Effector memory CD8-positive, alpha-beta T cell (primary cell): Measurements from ENCODE around the gene ZNF239.
A peak's percentile ranks its signal among the peaks of the same experiment; 100 is the strongest.
"Not testable (repeated sequence)": the region's sequence is repeated elsewhere in the genome, so short reads cannot be mapped to it uniquely, and the experiment has no call there.

Experiments used
- ATAC-seq: fragments of 150-1000 bp; cut with Tn5 transposase; replicated peaks from 2 replicates; pipeline ENCODE4 v1.10.0; 2021; ENCODE audit warnings: mild to moderate bottlenecking, moderate library complexity
- DNase-seq, 3 experiments: peaks; one replicate each; pipeline ENCODE4 v3.0.0; 2021
- H3K27ac Mint-ChIP-seq, 2 donors: one replicate each; pipeline ENCODE4 v1.8.0; 2022; ENCODE audit warnings: mild to moderate bottlenecking in 2 of 2, mixed read lengths in 2 of 2, moderate library complexity in 2 of 2
- H3K27me3 Mint-ChIP-seq, 2 donors: one replicate each; pipeline ENCODE4 v1.8.0; 2022; ENCODE audit warnings: mixed read lengths in 2 of 2
- H3K36me3 Mint-ChIP-seq: one replicate; pipeline ENCODE4 v1.8.0; 2022; ENCODE audit warnings: mild to moderate bottlenecking, moderate library complexity, mixed read lengths; ENCODE audit not compliant: insufficient read depth
- H3K4me1 Mint-ChIP-seq, 2 donors: one replicate each; pipeline ENCODE4 v1.8.0; 2022; ENCODE audit warnings: low read depth in 2 of 2, mixed read lengths in 2 of 2
- H3K4me3 Mint-ChIP-seq, 2 donors: one replicate each; pipeline ENCODE4 v1.8.0; 2022; ENCODE audit warnings: mild to moderate bottlenecking in 2 of 2, mixed read lengths in 2 of 2, moderate library complexity in 2 of 2
- H3K9me3 Mint-ChIP-seq, 2 donors: one replicate each; pipeline ENCODE4 v1.8.0; 2022; ENCODE audit warnings: mixed read lengths in 2 of 2
- total RNA-seq, 9 experiments: gene quantifications; one replicate each; lab custom pipeline; 2026; lab: John Stamatoyannopoulos, UW

Gene ZNF239
- total RNA-seq: 1.3 to 12.4 (median 7.9) reads per million in 9 experiments

- H3K36me3 Mint-ChIP-seq: peaks cover 19% of the 10 kb centered on the region
- DNase-seq: peak; percentile 77 to 82 (median 80)
- no peaks in the 10 kb centered on the region for H3K27me3 Mint-ChIP-seq
- H3K9me3 Mint-ChIP-seq: peaks cover 4 to 16% of the 10 kb centered on the region in 2 donors
- peaks cover 31% of the 10 kb centered on the region in 2 donors for H3K4me1 Mint-ChIP-seq
- H3K4me3 Mint-ChIP-seq: peak within 1 kb of the TSS; percentile 89
- H3K27ac Mint-ChIP-seq: peak within 1 kb of the TSS; percentile 95 to 96
- ATAC-seq: peak; percentile 86
Observed at GRCh38 chr10:43574001-43574892, at the start of gene ZNF239. TSS of gene ZNF239 (minus strand) at chr10:43574616. CDS start at chr10:43558079, 16,537 bp downstream.

GRCh38 chr10:43623351-43623750, 48.9 kb upstream of the ZNF239 start:
- ATAC-seq: peak; percentile 60
- DNase-seq: no peak
- H3K27me3 Mint-ChIP-seq: no peaks in the 10 kb centered on the region
- peak overlapping the region; percentile 57 to 75 for H3K4me3 Mint-ChIP-seq
- peak overlapping the region; percentile 76 to 89 for H3K27ac Mint-ChIP-seq
- peaks cover 4 to 13% of the 10 kb centered on the region in 2 donors for H3K4me1 Mint-ChIP-seq
- peaks cover 5% of the 10 kb centered on the region for H3K36me3 Mint-ChIP-seq
- H3K9me3 Mint-ChIP-seq: peaks cover 0 to 4% of the 10 kb centered on the region in 2 donors

- H3K4me3 Mint-ChIP-seq: peak overlapping the region; percentile 10 to 52
- peaks cover 0 to 4% of the 10 kb centered on the region in 2 donors for H3K9me3 Mint-ChIP-seq
- H3K27me3 Mint-ChIP-seq: no peaks in the 10 kb centered on the region
- H3K36me3 Mint-ChIP-seq: peaks cover 5% of the 10 kb centered on the region
- ATAC-seq: no peak
- H3K27ac Mint-ChIP-seq: peak overlapping the region in 1 of 2 donors; percentile 89
- no peak for DNase-seq
- H3K4me1 Mint-ChIP-seq: peaks cover 4 to 13% of the 10 kb centered on the region in 2 donors
Observed at GRCh38 chr10:43622038-43622437, 47.6 kb upstream of the ZNF239 start.

- Mint-ChIP-seq H3K9me3 (peaks cover 6 to 7% of the 10 kb centered on the region in 2 donors), H3K36me3 (peaks cover 13% of the 10 kb centered on the region), H3K27me3 (no peaks in the 10 kb centered on the region), H3K4me1 (peaks cover 4 to 13% of the 10 kb centered on the region in 2 donors), H3K4me3 (no peak overlapping the region), H3K27ac (no peak overlapping the region)
- DNase-seq (no peak), ATAC-seq (no peak)
Observed at GRCh38 chr10:43619368-43619767, 45.0 kb upstream of the ZNF239 start.

- ATAC-seq: no peak
- H3K36me3 Mint-ChIP-seq: peaks cover 18% of the 10 kb centered on the region
- H3K27ac Mint-ChIP-seq: no peak overlapping the region
- H3K27me3 Mint-ChIP-seq: no peaks in the 10 kb centered on the region
- no peak for DNase-seq
- H3K9me3 Mint-ChIP-seq: peaks cover 2 to 7% of the 10 kb centered on the region in 2 donors
- H3K4me1 Mint-ChIP-seq: peaks cover 0 to 1% of the 10 kb centered on the region in 2 donors
- H3K4me3 Mint-ChIP-seq: no peak overlapping the region
Observed at GRCh38 chr10:43616697-43617370, 42.4 kb upstream of the ZNF239 start.

- ATAC-seq: no peak
- H3K4me3 Mint-ChIP-seq: no peak overlapping the region
- H3K9me3 Mint-ChIP-seq: peaks cover 0 to 6% of the 10 kb centered on the region in 2 donors
- no peaks in the 10 kb centered on the region for H3K27me3 Mint-ChIP-seq
- no peak overlapping the region for H3K27ac Mint-ChIP-seq
- no peak for DNase-seq
- peaks cover 34% of the 10 kb centered on the region for H3K36me3 Mint-ChIP-seq
- H3K4me1 Mint-ChIP-seq: peaks cover 16 to 18% of the 10 kb centered on the region in 2 donors
Observed at GRCh38 chr10:43610636-43611035, 36.2 kb upstream of the ZNF239 start.

- DNase-seq (no peak), ATAC-seq (no peak)
- Mint-ChIP-seq H3K9me3 (peaks cover 0 to 5% of the 10 kb centered on the region in 2 donors), H3K27ac (peak overlapping the region; percentile 5 to 80), H3K27me3 (no peaks in the 10 kb centered on the region), H3K4me1 (peaks cover 14 to 19% of the 10 kb centered on the region in 2 donors), H3K36me3 (peaks cover 18% of the 10 kb centered on the region), H3K4me3 (peak overlapping the region; percentile 79 to 87)
Observed at GRCh38 chr10:43607199-43607573, 32.8 kb upstream of the ZNF239 start.

GRCh38 chr10:43606323-43607198, 32.1 kb upstream of the ZNF239 start, which contains the start of gene ZNF485:
TSS of gene ZNF485 (plus strand) at chr10:43606438. CDS start at chr10:43607051, 613 bp downstream.
- Mint-ChIP-seq H3K9me3 (peaks cover 0 to 5% of the 10 kb centered on the region in 2 donors), H3K27ac (peak within 1 kb of the TSS; percentile 5 to 80), H3K36me3 (peaks cover 18% of the 10 kb centered on the region), H3K4me3 (peak within 1 kb of the TSS; percentile 79 to 87), H3K27me3 (no peaks in the 10 kb centered on the region), H3K4me1 (peaks cover 14 to 19% of the 10 kb centered on the region in 2 donors)
- ATAC-seq: peak; percentile 93
- peak; percentile 32 to 40 (median 40) for DNase-seq

GRCh38 chr10:43605850-43606322, 31.5 kb upstream of the ZNF239 start:
- H3K4me3 Mint-ChIP-seq: peak overlapping the region; percentile 79 to 87
- peaks cover 0 to 5% of the 10 kb centered on the region in 2 donors for H3K9me3 Mint-ChIP-seq
- H3K27me3 Mint-ChIP-seq: no peaks in the 10 kb centered on the region
- ATAC-seq: no peak
- peaks cover 18% of the 10 kb centered on the region for H3K36me3 Mint-ChIP-seq
- H3K4me1 Mint-ChIP-seq: peaks cover 14 to 19% of the 10 kb centered on the region in 2 donors
- no peak overlapping the region for H3K27ac Mint-ChIP-seq
- no peak for DNase-seq

- DNase-seq, H3K27ac Mint-ChIP-seq, H3K36me3 Mint-ChIP-seq, H3K4me3 Mint-ChIP-seq, ATAC-seq, H3K9me3 Mint-ChIP-seq, H3K27me3 Mint-ChIP-seq: not testable (repeated sequence)
- peaks cover 5 to 21% of the 10 kb centered on the region in 2 donors for H3K4me1 Mint-ChIP-seq
Observed at GRCh38 chr10:43601576-43601975, 27.2 kb upstream of the ZNF239 start.

GRCh38 chr10:43599333-43599732, 24.9 kb upstream of the ZNF239 start:
- no peak overlapping the region for H3K27ac Mint-ChIP-seq

GRCh38 chr10:43598446-43598845, 24.0 kb upstream of the ZNF239 start:
- no peaks in the 10 kb centered on the region for H3K27me3 Mint-ChIP-seq
- peaks cover 24 to 40% of the 10 kb centered on the region in 2 donors for H3K4me1 Mint-ChIP-seq
- H3K4me3 Mint-ChIP-seq: no peak overlapping the region
- no peak for DNase-seq
- H3K9me3 Mint-ChIP-seq: no peaks in the 10 kb centered on the region
- H3K36me3 Mint-ChIP-seq: peaks cover 5% of the 10 kb centered on the region
- no peak for ATAC-seq
- no peak overlapping the region for H3K27ac Mint-ChIP-seq

More at GRCh38 chr10:43599333-43599732, 24.9 kb upstream of the ZNF239 start:
- DNase-seq (no peak), ATAC-seq (no peak)
- H3K4me3 Mint-ChIP-seq: no peak overlapping the region
- peaks cover 24 to 35% of the 10 kb centered on the region in 2 donors for H3K4me1 Mint-ChIP-seq
- H3K36me3 Mint-ChIP-seq: peaks cover 5% of the 10 kb centered on the region
- H3K9me3 Mint-ChIP-seq: no peaks in the 10 kb centered on the region
- no peaks in the 10 kb centered on the region for H3K27me3 Mint-ChIP-seq
